Left lung (tissue), 10 donors: ENCODE measurements around the gene DENND5B. TPM values are rescaled to one million over a fixed set of nuclear protein-coding genes. Genes with fewer than 3 reads are reported as not detected.
"Not testable (repeated sequence)": the region's sequence is repeated elsewhere in the genome, so short reads cannot be mapped to it uniquely, and the experiment has no call there.

ENCODE experiments used
- ATAC-seq: fragments of 200-7000 bp; cut with Tn5 transposase; one replicate; pipeline ENCODE4 v1.9.1; 2020; ENCODE audit warnings: moderate library complexity
- DNase-seq, 4 donors: peaks; one replicate each; pipeline ENCODE4 v3.0.0-alpha.2; 2013 to 2020
- H3K27ac ChIP-seq, 2 donors: fragments of 200-600 bp; sonication (generic) in 1 of 2; one replicate each; pipeline versions ENCODE4 v1.5.0 to v1.8.0; 2020 to 2021
- H3K27me3 ChIP-seq, 2 donors: fragments of 200-600 bp; sonication (generic) in 1 of 2; one replicate each; pipeline versions ENCODE4 v1.5.0 to v1.8.0; 2020 to 2021
- H3K36me3 ChIP-seq, 2 donors: fragments of 200-600 bp; sonication (generic) in 1 of 2; one replicate each; pipeline versions ENCODE4 v1.5.0 to v1.8.0; 2020 to 2021
- H3K4me1 ChIP-seq, 2 donors: fragments of 200-600 bp; one replicate each; pipeline ENCODE4 v1.8.0; 2021
- H3K4me3 ChIP-seq, 2 donors: fragments of 200-600 bp; sonication (generic) in 1 of 2; one replicate each; pipeline versions ENCODE4 v1.5.0 to v1.8.0; 2020 to 2021; ENCODE audit warnings: mild to moderate bottlenecking in 1 of 2
- H3K9me3 ChIP-seq, 2 donors: fragments of 200-600 bp; sonication (generic) in 1 of 2; one replicate each; pipeline versions ENCODE4 v1.5.0 to v1.8.0; 2020 to 2021
- CTCF ChIP-seq, 2 donors: fragments of 200-600 bp; sonication (generic) in 1 of 2; IDR thresholded peaks; one replicate each; pipeline versions ENCODE4 v1.5.0 to v1.8.0; 2021; ENCODE audit warnings: antibody characterized with exemption in 2 of 2
- intact Hi-C, 2 donors: fragments of 100-400 bp; cut with DNase I; formaldehyde crosslinking; loops; one replicate each; pipeline versions ENCODE4 v1.11.2 to v1.14.2; 2022
- polyA plus RNA-seq, 6 donors: library from polyadenylated mRNA; unstranded; fragments of 120-200 nt; gene quantifications; one replicate each; pipeline ENCODE4 v1.2.1, GENCODE V29; 2013; ENCODE audit not compliant: insufficient read length in 6 of 6
- total RNA-seq, 2 donors: library from RNA; stranded (reverse); fragmentation: NEBNext Ultra II Directional; extraction: Animal tissue kit (Norgen Biotek cat#: 25700); gene quantifications; one replicate each; pipeline ENCODE4 v1.2.1, GENCODE V29; 2021
- donor health status: DM: no; HTN: yes; CAD: no.
- donor health status: DM: no; HTN: no; CAD: no.

Gene DENND5B
- total and polyA plus RNA-seq, 8 donors: 4.4 to 11.3 (median 8.7) TPM

- Histone ChIP-seq H3K4me3 (no peak overlapping the region), H3K36me3 (no peaks in the 10 kb centered on the region), H3K27me3 (no peaks in the 10 kb centered on the region), H3K9me3 (no peaks in the 10 kb centered on the region), H3K27ac (no peak overlapping the region), H3K4me1 (no peaks in the 10 kb centered on the region)
- ATAC-seq (no peak), DNase-seq (no peak)
- intact Hi-C loops: no loop called here
- TF ChIP-seq CTCF (IDR thresholded peaks at IDR 0.05): no peak
Measured at GRCh38 chr12:31622038-31622437, 31.1 kb upstream of the DENND5B start.

GRCh38 chr12:31620311-31620710 lies 29.4 kb upstream of the DENND5B start:
- H3K36me3 ChIP-seq: no peaks in the 10 kb centered on the region
- ATAC-seq (no peak), DNase-seq (no peak)
- no peaks in the 10 kb centered on the region for H3K9me3 ChIP-seq
- H3K4me1 ChIP-seq: no peaks in the 10 kb centered on the region
- H3K27me3 ChIP-seq: no peaks in the 10 kb centered on the region
- H3K4me3 ChIP-seq: no peak overlapping the region
- TF ChIP-seq CTCF (IDR thresholded peaks at IDR 0.05): no peak
- intact Hi-C loops: no loop called here
- H3K27ac ChIP-seq: no peak overlapping the region

- H3K4me1 ChIP-seq: no peaks in the 10 kb centered on the region
- TF ChIP-seq CTCF (IDR thresholded peaks at IDR 0.05): no peak
- ATAC-seq (no peak), DNase-seq (no peak)
- H3K36me3 ChIP-seq: no peaks in the 10 kb centered on the region
- H3K27ac ChIP-seq: no peak overlapping the region
- H3K9me3 ChIP-seq: no peaks in the 10 kb centered on the region
- H3K4me3 ChIP-seq: no peak overlapping the region
- intact Hi-C loops: no loop called here
- no peaks in the 10 kb centered on the region for H3K27me3 ChIP-seq
Measured at GRCh38 chr12:31618228-31619025, 27.5 kb upstream of the DENND5B start.

GRCh38 chr12:31612819-31613218 lies 21.9 kb upstream of the DENND5B start:
- H3K27me3 ChIP-seq: no peaks in the 10 kb centered on the region
- TF ChIP-seq CTCF (IDR thresholded peaks at IDR 0.05): no peak
- no peak for ATAC-seq

GRCh38 chr12:31608299-31608698 lies 17.4 kb upstream of the DENND5B start:
- H3K36me3 ChIP-seq, H3K4me3 ChIP-seq, ATAC-seq, intact Hi-C loops, DNase-seq, H3K4me1 ChIP-seq, H3K27ac ChIP-seq, H3K27me3 ChIP-seq: not testable (repeated sequence)
- peaks cover 5 to 40% of the 10 kb centered on the region in 2 donors for H3K9me3 ChIP-seq

More at GRCh38 chr12:31612819-31613218, 21.9 kb upstream of the DENND5B start:
- H3K27ac ChIP-seq: no peak overlapping the region
- H3K9me3 ChIP-seq: peaks cover 4 to 27% of the 10 kb centered on the region in 2 donors
- no peak overlapping the region for H3K4me3 ChIP-seq
- intact Hi-C loops: no loop called here
- no peak for DNase-seq
- H3K4me1 ChIP-seq: no peaks in the 10 kb centered on the region
- no peaks in the 10 kb centered on the region for H3K36me3 ChIP-seq

- ATAC-seq: no peak
- no peak for DNase-seq
- H3K27ac ChIP-seq: no peak overlapping the region
Measured at GRCh38 chr12:31605531-31605930, 14.6 kb upstream of the DENND5B start.

More at GRCh38 chr12:31605531-31605930, 14.6 kb upstream of the DENND5B start:
- Histone ChIP-seq H3K27me3 (no peaks in the 10 kb centered on the region), H3K36me3 (no peaks in the 10 kb centered on the region), H3K4me1 (no peaks in the 10 kb centered on the region), H3K9me3 (peaks cover 5 to 40% of the 10 kb centered on the region in 2 donors), H3K4me3 (no peak overlapping the region)
- no peak for TF ChIP-seq CTCF (IDR thresholded peaks at IDR 0.05)
- intact Hi-C loops: no loop called here
